WI38 (cell line): ENCODE measurements around the gene GPX7.

Experiments used
- H3K4me3 ChIP-seq: 2 replicates; pipeline ENCODE4 v1.5.1; 2011; ENCODE audit warnings: low read depth, mild to moderate bottlenecking, control low read depth, low read length
- TF ChIP-seq, protein P1 (sequence below): IDR thresholded peaks from 2 replicates; pipeline ENCODE4 v1.5.1; 2012; ENCODE audit warnings: low read depth, mild to moderate bottlenecking, control low read depth, low read length

Gene GPX7

DNA sequence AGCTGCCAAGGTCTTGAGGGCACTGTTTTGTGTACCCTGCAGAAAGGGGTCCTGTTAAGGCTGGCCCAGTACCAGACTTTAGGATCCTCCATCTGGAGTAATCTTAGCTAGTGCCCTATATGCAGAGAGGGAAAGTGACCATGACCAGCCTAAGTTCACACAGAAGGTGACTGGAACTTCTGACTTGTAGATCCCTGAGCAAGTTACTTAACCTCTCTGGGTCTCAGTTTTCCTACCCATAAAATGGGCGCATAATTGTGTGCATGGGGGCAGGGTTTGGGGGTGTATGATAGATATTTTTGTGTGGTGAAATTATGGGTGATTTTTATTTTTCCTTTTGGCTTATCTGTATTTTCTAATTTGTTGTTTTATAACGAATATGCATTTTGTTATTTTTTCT is 27.5 kb downstream of the GPX7 start:
- TF ChIP-seq, protein P1, sequence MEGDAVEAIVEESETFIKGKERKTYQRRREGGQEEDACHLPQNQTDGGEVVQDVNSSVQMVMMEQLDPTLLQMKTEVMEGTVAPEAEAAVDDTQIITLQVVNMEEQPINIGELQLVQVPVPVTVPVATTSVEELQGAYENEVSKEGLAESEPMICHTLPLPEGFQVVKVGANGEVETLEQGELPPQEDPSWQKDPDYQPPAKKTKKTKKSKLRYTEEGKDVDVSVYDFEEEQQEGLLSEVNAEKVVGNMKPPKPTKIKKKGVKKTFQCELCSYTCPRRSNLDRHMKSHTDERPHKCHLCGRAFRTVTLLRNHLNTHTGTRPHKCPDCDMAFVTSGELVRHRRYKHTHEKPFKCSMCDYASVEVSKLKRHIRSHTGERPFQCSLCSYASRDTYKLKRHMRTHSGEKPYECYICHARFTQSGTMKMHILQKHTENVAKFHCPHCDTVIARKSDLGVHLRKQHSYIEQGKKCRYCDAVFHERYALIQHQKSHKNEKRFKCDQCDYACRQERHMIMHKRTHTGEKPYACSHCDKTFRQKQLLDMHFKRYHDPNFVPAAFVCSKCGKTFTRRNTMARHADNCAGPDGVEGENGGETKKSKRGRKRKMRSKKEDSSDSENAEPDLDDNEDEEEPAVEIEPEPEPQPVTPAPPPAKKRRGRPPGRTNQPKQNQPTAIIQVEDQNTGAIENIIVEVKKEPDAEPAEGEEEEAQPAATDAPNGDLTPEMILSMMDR, result no peak
- H3K4me3 ChIP-seq, result no peak overlapping the region

DNA sequence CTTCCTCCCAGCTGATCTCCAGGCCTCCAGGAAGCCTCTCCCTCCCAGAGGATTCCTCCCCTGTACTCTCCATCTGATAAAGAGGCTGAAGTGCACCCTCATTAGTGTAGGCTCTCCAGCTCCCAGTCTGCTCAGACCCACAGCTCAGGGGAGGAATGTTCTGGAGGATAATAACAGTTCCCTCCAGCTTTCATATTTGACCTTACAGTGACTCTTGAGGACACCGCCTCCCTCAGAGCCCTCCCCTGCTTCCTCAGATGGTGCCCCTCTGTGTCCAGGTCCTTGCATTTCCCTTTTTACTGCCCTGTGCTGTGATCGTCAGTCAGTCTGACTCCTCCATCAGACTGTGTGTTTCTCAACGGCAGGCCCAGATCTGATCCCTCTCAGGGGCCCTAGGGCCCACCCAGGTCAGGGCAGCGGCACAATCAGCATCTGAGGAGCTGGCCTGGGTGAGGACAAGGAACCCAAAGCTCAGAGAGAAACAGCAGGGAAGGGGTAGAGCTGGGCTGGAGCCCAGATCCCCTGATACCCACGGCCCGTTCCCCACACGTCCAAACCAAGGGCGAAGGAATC is 29.7 kb downstream of the GPX7 start:
- H3K4me3 ChIP-seq, result no peak overlapping the region
- TF ChIP-seq, protein P1, result no peak

DNA sequence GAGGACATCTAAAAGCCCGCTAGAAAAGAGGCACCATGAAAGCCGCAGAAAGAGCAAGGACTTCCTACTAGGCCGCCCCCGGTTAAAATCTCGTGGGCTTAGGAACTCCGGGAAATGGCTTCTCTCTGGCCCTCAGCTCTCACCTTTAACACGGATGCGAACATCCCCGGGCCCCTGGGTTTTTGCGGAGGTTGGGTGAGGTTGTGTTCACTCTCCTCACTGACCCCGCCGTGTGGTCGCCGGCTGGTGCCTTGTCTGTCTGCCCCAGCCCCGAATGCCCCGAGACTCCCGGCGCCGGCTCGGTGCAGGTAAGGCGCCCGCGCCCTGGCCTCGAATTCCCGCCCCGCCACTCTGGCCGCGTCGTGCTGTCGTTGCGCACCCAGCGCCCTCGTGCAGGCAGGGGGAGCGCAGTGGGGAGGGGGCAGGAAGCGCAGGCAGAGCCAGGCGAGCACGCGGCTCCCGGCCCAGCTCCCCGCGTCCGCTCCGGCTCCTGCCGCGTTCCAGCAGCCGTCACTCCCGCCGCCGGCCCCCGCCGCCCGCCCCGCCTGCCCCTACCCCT is 30.6 kb downstream of the GPX7 start, which contains the start of gene SHISAL2A:
Gene SHISAL2A, plus strand, starts transcription at position 437 of the 559 bp plus-strand sequence. CDS start 326 bp downstream, outside the sequence.
- H3K4me3 ChIP-seq, result 0 out of 2 replicates have a peak within 1 kb of the TSS, but pooled peaks have one; percentile 21
- TF ChIP-seq, protein P1, result no peak

DNA sequence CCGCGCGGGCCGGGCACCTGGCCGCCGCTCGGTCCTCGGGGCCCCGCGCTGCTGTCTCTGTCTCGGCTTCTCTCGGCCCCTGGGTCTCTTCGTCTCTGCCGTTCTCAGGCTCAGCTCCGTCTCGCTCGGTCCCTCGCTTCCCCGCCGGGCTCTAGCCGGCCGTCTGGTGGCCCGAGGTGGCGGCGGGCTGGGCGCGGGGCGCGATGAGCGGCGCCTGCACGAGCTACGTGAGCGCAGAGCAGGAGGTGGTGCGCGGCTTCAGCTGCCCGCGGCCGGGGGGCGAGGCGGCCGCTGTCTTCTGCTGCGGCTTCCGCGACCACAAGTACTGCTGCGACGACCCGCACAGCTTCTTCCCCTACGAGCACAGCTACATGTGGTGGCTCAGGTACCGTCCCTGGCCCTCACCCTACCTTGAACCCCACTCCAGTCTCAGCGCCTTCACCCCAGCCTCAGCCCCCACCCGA is 31.2 kb downstream of the GPX7 start:
- TF ChIP-seq, protein P1, result no peak
- H3K4me3 ChIP-seq, result 0 out of 2 replicates have a peak overlapping the region, but pooled peaks have one; percentile 21

DNA sequence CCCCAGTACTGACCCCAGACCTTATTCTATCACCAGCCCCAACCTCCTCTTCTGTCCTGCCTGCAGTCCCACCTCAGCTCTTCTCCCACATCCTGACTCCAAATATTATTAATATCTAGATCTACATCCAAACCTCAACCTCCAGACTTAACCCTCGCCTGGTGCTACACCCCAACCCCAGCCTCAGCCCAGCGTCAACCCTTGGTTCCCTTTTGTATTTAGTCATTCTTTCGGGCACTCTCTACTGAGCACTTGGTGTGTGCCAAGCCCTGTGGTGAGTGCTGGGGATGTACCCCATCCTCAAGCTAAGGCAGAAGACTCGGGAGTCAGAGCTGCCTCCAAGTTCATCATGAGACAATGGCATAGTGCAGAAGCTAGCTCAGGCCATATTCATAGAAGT is 31.9 kb downstream of the GPX7 start:
- no peak overlapping the region for H3K4me3 ChIP-seq
- TF ChIP-seq, protein P1, result no peak

DNA sequence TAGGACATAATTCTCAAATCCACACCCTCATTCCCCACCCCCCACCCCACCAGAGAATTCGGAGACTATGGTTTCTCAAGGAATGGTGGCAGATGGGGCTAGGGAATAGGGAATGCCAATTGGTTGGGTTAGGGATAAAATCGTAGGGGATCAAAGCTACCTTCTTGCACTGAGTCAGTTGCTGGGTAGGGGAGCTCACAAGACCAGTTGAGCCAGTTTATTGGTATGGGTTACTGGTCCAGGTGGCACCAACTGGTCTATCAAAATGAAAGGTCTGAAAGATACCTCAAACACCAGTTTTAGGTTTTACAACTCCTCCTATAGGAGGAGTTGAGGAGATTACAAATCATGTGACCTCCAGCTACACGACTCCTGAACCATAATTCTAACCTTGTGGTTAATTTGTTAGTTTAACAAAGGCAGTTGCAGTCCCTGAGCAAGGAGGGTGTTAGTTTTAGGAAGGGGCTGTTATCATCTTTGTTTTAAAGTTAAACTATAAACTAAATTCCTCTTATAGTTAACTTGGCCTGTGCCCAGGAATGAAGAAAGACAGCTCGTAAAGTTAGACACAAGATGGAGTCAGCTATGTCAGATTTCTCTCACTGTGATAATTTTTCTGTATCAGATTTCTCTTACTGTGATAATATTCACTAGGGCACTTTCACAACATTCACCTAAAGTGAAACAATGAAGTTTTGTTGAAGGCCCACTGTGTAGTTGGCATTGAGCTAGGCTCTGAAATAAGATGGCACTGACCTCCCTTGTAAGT is 33.3 kb downstream of the GPX7 start:
- no peak overlapping the region for H3K4me3 ChIP-seq

More for the DNA sequence above, 33.3 kb downstream of the GPX7 start:
- TF ChIP-seq, protein P1, result no peak
